HG03139 (cell line): ENCODE measurements around the gene AP3D1.
"Not testable (repeated sequence)": the region's sequence is repeated elsewhere in the genome, so short reads cannot be mapped to it uniquely, and the experiment has no call there.

Source experiments
- ATAC-seq: cut with Tn5 transposase; IDR thresholded peaks from one replicate; pipeline ENCODE4 v1.9.1; 2021; ENCODE audit not compliant: unreplicated experiment

The AP3D1 gene

DNA sequence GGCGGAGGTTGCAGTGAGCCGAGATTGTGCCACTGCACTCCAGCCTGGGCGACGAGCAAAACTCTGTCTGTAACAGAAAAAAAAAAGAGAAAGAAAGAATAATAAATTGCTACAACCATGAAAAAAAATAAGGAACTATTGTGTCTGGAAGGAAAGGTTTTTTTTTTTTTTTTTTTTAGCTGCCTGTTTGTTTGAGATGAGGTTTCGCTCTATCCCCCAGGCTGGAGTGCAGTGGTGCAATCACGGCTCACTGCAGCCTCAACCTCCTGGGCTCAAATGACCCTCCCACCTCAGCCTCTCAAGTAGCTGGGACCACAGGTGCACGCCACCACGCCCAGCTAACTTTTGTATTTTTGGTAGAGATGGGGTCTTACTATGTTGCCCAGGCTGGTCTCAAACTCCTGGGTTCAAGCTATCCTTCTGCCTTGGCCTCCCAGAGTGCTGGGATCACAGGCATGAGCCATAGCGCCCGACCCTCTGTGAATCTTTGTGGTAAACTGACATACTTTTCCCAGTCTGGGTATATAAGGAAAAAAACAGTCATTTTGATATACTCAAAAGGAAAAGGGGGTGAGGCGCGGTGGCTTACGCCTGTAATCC, 59.3 kb downstream of the AP3D1 start:
- not testable (repeated sequence) for ATAC-seq

DNA sequence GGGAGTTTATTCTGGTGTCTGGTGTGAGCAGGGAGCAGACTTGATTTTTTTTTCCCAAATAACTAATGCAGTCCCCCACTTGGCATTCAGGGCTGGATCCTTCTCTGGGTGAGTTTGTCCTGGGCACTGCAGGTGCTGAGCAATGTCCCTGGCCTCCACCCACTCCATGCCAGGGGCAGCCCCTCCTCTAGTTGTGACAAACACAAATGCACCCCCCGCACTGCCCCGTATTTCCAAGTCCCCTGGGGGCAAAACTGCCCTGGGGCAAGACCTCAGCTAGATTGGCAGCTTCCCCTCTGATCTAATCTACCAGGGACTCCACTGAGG, 61.7 kb downstream of the AP3D1 start:
- no peak for ATAC-seq

DNA sequence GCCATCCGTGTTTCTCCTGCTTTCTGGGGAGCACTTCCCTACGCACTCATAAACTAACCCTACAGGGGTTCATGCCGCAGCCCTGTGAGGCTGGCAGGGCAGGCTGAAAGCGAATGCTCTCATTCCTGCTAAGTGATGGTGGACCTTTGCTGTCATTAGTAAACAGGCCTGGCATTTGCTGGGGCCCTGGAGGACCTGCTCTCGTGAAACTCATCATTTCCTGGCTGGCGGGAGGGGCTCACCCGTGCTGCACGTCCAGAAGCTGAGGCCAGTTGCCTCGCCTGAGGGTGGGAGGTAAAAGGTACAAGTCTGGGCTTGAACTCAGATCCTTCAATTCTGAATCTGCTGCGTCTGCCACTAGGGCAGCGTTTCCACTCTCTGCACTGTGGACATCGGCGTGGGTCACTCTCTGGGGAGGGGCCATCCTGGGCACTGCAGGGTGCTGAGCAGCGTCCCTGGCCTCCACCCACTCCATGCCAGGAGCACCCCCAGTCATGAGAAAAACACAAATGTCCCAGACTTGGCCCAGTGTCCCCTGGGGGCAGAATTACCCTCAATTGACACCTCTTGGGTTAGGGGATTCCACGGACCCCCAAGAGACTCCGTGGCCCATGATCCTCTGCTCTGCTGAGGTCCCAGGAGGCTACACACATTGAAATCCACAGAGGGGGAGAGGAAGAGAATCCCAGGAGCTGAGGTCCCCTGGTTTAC, 62.2 kb downstream of the AP3D1 start:
- ATAC-seq, result no peak

DNA sequence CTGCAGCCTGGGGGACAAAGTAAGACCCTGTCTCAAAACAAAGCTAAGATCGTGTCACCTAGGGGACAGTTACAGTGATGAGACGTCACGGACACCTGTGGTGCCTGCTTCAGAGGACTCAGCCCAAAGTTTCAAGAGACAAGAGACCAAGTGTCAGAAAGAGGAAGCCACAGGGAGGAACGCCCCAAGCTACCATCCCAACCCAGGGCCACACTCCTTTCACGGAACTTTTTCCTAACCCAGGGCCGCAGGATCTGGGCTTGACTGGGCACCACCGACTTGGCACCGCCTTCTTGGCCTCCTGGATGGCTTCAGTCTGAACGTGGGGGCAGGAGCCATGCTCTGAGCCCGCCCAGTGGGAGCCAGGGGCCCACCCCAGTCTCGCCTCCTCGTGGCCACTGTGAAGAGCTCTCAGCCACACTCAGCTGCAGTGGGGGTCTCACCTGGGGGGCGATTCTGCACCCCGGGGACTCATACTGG, 63.7 kb downstream of the AP3D1 start:
- no peak for ATAC-seq

DNA sequence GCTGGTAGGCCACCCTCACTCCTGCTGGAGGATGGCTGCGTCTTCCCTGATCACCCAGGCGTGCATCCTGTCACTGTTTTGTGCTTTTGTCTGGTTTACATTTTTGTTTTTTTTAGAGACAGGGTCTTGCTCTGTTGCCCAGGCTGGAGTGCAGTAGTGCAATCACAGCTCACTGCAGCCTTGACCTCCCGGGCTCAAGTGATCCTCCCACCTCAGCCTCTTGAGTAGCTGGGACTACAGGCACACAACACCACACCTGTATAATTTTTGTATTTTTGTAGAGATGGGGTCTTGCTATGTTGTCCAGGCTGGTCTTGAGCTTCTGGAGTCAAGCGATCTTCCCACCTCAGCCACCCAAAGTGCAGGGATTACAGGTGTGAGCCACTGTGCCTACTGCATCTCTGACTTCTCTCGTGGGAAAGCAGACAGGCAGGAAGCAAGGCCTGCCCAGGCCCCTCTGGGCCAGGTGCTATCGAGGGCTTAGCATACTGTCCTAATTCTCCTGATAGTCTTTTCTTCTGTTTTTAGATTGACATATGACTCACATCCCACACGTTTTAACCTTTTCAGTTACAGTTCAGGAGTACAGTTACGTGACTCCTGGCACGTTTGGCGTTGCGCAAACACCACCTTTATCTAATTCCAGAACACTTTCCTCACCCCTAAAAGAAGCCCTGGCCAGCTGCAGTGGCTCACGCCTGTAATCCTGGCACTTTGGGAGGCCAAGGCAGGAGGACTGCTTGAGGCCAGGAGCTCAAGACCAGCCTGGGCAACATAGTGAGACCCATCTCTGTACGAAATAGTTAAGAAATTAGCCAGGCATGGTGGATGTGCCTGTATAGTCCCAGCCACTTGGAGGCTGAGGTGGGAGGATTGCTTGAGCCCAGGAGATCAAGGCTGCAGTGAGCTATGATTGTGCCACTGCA, 64.4 kb downstream of the AP3D1 start:
- not testable (repeated sequence) for ATAC-seq

DNA sequence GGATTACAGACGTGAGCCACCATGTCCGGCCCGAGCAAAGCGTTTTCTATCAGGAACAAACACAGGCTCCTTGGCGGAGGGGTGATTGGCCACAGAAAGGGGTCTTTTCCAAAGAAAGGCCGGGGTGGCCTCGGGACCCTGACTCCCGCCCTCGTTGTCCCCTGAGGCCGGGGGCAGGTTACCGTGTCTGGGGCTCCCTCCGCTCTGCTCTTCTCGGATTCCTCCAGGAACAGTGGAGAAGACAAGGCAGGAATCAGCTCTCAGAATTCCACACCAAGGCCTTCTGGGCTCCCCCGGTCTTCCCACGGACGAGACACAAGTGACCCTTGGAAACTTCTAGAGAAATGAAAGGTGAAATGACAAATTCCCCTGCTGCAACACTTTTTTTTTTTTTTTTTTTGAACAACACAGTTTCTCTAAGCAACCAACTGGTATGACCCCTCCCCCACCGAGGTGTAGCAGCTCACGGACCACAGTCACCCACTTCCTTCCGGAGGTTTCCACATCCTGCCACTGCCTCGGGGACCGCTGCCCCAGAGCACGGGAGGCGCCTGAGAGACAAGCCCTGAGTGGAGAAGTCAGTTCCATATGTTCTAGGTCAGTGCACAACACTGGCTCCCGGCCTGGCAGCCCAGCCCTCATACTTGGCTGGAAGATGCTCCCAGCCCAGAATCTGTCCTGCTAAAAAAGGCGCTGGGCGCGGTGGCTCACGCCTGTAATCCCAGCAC, 66.2 kb downstream of the AP3D1 start:
- peak; percentile 34 for ATAC-seq

DNA sequence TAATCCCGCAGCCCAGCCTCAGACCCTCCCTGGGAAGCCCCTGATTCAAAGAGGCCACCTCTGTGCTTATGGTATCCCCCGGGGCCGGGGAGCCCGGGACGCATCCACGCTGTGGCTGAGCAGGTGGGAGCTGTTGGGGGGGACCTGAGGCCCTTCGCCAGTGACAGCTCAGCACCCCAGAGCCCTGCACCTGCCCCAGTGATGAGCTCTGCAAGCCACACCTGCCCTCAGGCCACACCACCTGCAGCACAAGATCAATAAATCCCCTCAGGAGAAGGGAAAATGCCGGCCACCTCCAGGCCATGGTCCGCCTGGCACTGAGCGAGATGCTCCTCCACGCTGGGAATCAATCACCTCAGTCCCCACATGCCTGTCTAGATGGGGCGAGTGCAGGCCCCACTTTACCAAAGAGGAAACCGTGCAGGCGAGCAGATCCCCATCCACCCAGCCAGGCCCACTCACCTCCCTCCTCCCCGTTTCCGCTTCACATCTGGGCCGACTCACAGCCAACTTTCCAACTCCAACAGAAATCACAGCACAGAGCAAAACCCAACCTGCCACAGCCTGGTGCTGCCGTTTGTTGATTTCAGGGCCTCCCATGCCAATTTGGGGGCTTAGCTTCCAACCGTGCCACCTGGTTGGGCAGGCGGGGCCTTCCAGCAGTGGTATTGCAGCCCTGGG, 68.1 kb downstream of the AP3D1 start:
- ATAC-seq, result no peak

DNA sequence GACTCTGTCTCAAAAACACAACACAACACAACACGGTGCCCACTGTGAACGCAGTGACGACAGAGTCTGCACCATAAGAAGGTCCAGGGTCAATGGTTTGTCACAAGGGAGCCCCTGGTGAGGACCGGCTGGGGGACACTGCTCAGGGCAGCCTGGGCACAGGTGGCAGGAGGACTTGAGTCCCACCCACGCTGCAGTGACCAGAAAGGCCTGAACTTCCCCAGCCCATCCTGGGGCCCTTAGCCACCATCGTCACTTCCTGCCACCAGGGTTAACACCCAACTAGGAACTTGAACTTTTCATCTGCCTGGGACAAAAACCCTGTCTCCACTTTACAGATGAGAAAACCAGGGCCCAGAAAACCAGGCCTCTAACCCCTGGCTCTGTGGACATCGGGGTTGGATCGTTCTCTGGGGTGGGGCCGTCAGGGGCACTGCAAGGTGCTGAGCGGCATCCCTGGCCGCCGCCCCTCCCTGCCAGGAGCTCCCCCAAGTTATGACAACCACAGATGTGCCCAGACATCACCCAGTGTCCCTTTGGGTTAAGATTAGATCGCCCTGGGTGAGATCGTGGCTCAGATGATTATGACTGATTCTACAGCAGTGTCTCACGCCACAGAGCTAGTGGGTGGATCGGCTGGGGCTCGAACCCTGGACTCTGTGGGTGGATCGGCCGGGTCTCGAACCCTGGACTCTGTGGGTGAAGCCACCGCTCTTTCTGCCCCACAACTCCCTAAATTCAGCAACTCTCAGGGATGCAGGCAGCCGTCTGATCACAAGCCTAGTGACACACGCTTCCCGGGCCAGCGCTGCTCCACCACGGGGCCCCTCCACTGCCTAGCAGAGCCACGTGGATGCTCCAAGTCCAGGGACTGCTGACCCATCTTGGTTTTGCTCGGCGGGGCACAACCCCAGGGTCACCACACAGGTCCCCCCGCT, 69.2 kb downstream of the AP3D1 start:
- ATAC-seq, result no peak

DNA sequence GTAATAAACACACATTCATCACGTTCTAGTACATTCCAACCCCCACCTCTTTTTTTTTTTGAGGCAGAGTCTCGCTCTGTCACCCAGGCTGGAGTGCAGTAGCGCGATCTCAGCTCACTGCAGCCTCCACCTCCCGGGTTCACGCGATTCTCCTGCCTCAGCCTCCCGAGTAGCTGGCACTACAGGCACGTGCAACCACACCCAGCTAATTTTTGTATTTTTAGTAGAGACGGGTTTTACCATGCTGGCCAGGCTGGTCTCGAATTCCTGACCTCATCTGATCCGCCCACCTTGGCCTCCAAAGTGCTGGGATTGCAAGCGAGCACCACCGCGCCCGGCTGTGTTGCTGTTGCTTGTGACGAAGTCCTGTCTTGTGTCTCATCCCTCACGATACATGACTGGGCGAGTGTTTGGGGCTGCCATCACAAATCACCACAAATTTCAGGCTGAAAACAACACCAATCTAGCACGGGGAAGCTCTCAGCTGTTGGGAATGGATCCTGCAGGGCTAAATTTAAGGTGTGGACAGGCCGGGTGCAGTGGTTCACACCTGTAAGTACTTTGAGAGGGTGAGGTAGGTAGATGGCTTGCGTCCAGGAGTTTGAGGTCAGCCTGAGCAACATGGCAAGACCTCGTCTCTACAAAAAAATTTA, 70.9 kb downstream of the AP3D1 start:
- ATAC-seq, result no peak

DNA sequence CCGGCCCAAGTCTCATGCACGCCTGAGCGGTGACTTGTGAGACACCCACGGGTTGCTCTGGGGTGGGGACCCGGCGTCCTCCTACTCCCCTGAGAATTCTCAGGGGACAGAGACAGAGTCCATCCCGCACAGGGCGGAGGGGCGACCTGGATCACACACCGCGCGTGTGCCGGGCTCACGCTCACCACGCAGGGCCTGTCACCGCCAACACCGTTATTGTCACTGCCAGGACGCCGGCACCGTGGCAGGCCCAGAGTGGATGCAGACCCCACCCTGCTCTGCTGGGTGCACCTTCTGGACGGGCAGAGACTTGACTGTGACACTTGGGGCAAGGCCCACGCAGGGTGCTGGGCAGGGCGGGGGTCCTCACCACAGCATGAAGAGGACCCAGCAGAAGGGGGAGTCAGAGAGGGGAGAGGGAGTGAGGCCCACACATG, 71.5 kb downstream of the AP3D1 start:
- ATAC-seq, result no peak

DNA sequence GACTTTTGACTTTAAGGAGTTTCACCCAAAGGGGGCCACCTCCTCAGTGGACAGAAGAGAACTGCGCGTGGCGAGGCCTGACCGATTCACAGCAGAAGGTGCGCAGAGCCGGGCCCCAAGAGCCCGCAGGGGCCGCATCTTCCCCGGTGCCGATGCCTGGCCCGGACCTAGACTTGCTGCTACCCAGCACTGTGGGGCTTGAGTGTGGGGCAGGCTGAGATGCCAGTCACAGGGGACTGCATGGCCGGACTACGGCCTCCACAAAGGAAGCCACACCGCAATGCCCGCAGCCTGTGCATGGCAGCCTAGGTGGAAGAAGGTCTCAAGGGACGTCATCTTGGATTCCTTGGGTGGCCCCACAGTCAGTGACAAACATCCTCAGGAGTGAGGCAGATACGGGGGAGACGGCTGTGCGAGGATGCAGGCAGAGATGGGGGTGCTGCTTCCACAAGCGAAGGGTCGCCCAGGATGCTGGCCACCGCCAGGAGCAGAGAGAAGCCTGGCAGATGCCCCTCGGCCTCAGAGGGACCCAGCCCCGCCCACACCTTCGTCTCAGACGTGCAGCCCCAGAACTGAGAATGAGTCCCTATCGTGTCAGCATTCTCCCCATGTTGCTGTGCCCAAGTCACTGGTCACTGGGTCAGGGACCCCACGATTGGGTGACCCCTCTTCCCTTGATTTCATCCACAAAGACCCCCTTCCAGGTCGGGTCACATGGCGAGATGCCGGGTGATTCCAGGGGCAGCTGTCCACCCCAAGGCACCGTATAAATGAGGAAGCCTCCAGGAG, 72.1 kb downstream of the AP3D1 start:
- ATAC-seq, result no peak

DNA sequence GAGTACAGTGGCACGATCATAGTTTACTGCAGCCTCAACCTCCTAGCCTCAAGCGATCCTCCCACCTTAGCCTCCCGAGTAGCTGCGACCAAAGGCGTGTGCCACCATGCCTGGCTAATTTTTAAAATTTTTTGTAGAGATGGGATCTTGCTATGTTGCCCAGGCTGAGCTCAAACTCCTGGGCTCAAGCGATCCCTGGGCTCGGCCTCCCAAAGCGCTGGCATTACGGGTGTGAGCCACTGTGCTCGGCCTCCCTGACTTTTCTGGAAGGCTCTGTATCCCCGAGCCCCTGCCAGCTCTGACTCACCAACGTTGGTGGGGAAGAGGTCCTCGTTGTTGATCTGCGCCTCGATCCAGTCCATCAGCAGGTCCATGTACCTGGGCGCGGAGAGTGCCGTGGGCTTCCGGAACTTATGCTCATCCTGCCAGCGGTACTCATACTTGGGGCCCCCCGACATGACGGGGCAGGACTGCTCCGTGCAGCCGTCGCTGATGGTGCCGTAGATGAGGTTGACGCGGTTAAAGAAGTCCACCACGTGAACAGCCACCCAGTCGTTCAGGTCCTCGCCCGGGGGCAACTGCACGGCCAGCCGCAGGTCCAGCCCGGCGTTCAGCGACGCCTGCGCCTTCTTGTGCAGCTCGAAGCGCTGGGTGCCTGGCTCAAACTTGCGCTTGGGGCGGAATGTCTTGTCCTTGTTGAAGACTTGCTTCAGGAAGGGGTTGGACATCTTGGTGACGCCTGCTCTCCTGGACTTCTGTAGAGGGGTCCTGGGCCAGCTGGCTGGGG, 73.3 kb downstream of the AP3D1 start:
- no peak for ATAC-seq

DNA sequence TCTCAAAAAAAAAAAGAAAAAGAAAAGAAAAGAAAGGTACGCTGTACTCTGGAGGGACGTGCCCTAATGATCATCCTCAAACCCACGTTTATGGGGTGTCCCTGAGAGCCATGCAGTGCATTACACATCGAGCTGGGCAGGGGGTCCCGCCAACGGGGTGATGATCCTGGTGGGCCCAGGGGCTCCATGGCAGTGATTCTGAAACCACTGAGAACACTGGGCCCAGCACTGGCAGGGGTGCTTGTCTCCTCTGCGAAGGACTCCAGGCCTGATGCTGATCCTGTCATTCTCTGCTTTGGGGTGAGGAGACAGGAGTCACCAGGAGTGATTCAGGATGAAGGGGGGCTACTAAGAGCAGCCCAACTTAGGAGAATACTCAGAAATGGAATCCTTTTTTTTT, 74.0 kb downstream of the AP3D1 start:
- ATAC-seq, result no peak

DNA sequence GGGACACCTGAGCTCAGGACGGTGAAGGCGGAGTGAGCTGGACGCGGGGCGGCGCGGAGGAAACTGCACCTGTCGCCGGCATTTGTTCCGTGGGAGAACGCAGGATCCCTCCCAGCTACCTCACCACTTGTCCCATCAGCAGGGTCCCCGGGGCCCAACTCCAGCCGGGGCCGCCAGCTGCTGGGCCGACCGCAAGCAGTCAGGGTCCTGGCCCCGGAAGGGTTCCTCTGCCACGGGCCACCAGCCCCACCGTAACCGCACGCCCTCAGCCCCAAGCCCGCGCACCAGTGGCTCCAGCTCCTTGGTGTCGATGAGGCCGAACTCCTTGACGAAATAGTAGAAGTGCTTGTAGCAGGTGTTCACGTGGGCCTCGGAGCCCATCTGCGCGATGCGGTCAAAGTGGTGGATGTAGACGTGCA, 74.8 kb downstream of the AP3D1 start:
- no peak for ATAC-seq

DNA sequence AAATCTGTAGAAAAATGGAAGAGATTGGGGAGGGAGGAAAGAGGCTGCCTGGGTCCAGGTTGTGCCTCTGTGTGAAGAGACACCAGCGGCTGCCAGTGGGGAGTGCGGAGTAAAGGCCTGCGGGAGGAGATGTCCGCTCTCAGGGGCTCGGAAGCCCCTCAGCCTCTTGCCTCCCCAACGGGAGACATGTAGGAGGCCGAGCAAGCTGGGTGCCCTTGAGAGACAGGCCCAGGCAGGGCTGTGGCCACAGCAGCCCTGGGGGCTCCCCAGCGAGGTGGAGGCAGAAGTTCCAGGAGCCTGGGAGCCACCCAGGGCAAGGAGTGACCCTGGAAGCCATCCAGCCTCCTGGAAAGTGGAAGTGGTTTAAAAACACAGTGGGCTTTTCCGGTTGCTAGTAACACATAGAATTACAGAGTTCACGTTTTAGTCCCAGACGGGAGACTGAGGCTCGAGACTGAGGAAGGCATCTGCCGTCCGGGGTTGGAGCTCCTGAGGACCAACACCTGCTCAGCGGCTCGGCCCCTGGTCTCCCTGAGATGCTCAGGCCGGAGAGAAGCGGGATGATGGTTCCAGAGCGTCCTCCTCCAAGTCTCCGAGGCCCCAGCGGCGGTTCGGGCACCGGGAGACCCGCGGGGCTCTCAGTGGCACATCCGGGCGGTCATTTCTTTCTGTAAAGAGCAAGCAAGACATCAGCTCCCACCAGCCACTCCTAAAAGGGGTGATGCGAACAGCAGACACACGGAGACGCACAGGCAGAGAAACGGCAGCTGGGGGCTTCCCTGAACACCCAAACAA, 78.4 kb downstream of the AP3D1 start:
- ATAC-seq, result no peak

DNA sequence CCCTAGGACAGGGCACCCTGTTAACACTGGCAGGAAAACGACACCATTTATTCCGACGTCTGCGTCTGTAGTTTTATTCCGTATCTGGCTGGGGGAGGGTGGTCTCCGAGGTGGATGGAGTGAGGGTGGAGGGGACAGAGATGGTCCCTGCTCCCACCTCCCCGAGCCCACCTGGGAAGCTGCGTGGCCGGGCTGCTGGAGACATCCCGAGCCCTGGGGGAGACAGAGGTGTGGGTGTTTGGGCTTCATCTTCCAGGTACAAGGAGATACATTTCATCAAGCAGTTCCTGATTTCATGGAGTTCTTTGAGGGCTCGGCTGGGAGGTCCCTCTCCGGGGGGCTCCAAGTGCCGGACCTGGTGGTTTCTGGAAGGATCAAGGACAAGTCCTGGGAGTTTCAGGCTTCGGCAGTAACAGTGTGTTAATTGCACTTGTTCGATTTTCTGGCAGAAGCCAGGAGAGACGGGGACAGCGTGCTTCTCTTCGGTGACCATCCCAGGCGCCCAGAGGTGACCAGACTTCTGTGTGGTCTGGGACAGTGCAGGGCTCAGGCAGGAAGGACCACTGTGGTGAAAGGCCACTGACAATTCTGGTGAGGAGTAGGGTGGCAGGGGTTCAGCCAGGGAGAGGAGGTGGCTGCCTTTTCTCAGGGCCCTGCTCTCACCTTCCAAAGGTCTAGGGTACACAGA, 80.2 kb downstream of the AP3D1 start:
- ATAC-seq, result no peak
